A549 (cell line): ENCODE data around the gene NFIL3.
A peak's percentile ranks its signal among the peaks of the same experiment; 100 is the strongest.

ENCODE experiments used
- CEBPB ChIP-seq, 2 experiments: fragments of >200 bp in 1 of 2; sonication (Bioruptor Twin) in 1 of 2; formaldehyde crosslinking in 1 of 2; IDR thresholded peaks; 2 replicates each; pipeline ENCODE4 v1.6.1; 2012 to 2016
- CTCF ChIP-seq: fragments of >200 bp; sonication (Bioruptor Twin); formaldehyde crosslinking; IDR thresholded peaks from 3 replicates; pipeline ENCODE4 v1.5.1; 2016
- TF ChIP-seq, protein P1 (sequence below): fragments of 450-650 bp; IDR thresholded peaks from 2 replicates; pipeline ENCODE4 v1.6.1; 2014; ENCODE audit warnings: antibody characterized with exemption

- TF ChIP-seq CTCF = peak; percentile 18; the same call in 1 of the 3 replicates
- TF ChIP-seq, protein P1, sequence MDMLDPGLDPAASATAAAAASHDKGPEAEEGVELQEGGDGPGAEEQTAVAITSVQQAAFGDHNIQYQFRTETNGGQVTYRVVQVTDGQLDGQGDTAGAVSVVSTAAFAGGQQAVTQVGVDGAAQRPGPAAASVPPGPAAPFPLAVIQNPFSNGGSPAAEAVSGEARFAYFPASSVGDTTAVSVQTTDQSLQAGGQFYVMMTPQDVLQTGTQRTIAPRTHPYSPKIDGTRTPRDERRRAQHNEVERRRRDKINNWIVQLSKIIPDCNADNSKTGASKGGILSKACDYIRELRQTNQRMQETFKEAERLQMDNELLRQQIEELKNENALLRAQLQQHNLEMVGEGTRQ = no peak
- TF ChIP-seq CEBPB (IDR thresholded peaks at IDR 0.05) = peak; percentile 66 to 87
Observed at GRCh38 chr9:91422758-91423711, 597 bp downstream of the NFIL3 start.
